Parathyroid adenoma (tissue), 2 donors: ENCODE data around the gene DCTN1.

Source experiments
- H2AFZ ChIP-seq: fragments of 300-600 bp; sonication (generic); one replicate; pipeline ENCODE4 v1.7.0; 2017; ENCODE audit warnings: antibody characterized with exemption, mild to moderate bottlenecking
- H3K27ac ChIP-seq: fragments of 300-600 bp; sonication (generic); one replicate; pipeline ENCODE4 v1.7.0; 2017
- H3K27me3 ChIP-seq: fragments of 300-600 bp; sonication (generic); one replicate; pipeline ENCODE4 v1.7.0; 2017; ENCODE audit warnings: low read length; ENCODE audit not compliant: control insufficient read depth, insufficient read depth
- H3K36me3 ChIP-seq: fragments of 300-600 bp; sonication (generic); one replicate; pipeline ENCODE4 v1.7.0; 2017; ENCODE audit warnings: low read length; ENCODE audit not compliant: control insufficient read depth, insufficient read depth
- H3K4me1 ChIP-seq: fragments of 300-600 bp; sonication (generic); one replicate; pipeline ENCODE4 v1.7.0; 2017; ENCODE audit warnings: control low read depth
- H3K4me2 ChIP-seq: fragments of 300-600 bp; sonication (generic); one replicate; pipeline ENCODE4 v1.7.0; 2017; ENCODE audit warnings: low read length
- H3K4me3 ChIP-seq: fragments of 300-600 bp; sonication (generic); one replicate; pipeline ENCODE4 v1.7.0; 2017; ENCODE audit warnings: low read depth, low read length
- H3K79me2 ChIP-seq: fragments of 300-600 bp; sonication (generic); one replicate; pipeline ENCODE4 v1.7.0; 2017; ENCODE audit warnings: control low read depth
- H3K9ac ChIP-seq: fragments of 300-600 bp; sonication (generic); one replicate; pipeline ENCODE4 v1.7.0; 2017; ENCODE audit warnings: mild to moderate bottlenecking
- H3K9me3 ChIP-seq: fragments of 300-600 bp; sonication (generic); one replicate; pipeline ENCODE4 v1.7.0; 2017; ENCODE audit warnings: low read length; ENCODE audit not compliant: control insufficient read depth
- CTCF ChIP-seq: fragments of 300-600 bp; sonication (generic); IDR thresholded peaks from one replicate; pipeline ENCODE4 v1.7.0; 2017; ENCODE audit warnings: antibody characterized with exemption, mild to moderate bottlenecking
- donor health status: primary hyperparathyroidism.

Gene DCTN1

GRCh38 chr2:74312913-74313312, 67.2 kb downstream of the DCTN1 start:
- Histone ChIP-seq H3K27me3 (no peaks in the 10 kb centered on the region), H3K27ac (no peak overlapping the region), H3K9me3 (no peaks in the 10 kb centered on the region), H3K36me3 (no peaks in the 10 kb centered on the region), H3K79me2 (no peaks in the 10 kb centered on the region), H3K4me3 (no peak overlapping the region), H3K9ac (no peak overlapping the region), H3K4me2 (no peak overlapping the region), H2AFZ (no peak overlapping the region), H3K4me1 (peaks cover 24% of the 10 kb centered on the region)
- no peak for TF ChIP-seq CTCF
